ENCODE measurements around the gene MRPS35.

DNA sequence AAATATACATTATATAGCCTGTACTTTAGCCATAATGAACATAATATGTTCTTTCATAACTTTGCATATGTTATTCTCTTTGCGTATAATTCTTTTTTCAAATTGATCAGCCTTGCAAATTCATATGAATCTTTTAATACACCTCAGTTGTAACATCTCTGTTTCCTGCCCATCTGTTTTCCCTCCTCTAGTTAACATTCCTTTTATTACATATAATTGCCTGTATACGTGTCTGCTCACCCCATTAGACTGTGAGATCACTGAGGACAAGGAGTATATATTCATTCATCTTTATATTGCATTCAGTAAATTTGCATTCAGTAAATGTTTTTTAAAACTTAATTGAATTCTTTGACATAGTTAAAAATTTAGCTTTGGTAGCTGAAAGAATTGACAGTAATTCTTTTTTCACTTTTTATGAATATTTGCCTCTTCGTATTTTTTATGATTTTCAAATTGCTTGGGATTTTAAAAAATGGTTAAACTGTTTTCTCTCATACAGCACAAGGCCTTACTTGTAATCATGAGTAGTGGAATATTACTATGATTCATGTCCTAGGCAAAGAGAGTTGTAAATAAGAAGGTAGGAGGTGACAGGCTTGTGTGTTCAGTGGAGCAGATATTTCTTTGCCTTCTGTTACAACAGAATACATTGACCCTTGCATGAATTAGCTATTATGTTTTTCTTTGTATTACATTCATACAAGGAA, 36.6 kb downstream of the MRPS35 start:
- TF ChIP-seq EZH2phosphoT487 (IDR thresholded peaks at IDR 0.05; ENCODE audit: insufficient read depth, low read depth) (no peak), EZH2 (IDR thresholded peaks at IDR 0.05; ENCODE audit: insufficient read depth, poor library complexity, severe bottlenecking) (no peak)
